H1 (cell line): ENCODE results near the gene STIMATE. TPM values are rescaled to one million over a fixed set of nuclear protein-coding genes. Genes with fewer than 3 reads are reported as not detected.

ENCODE experiments used
- CTCF ChIA-PET: fragments of 300-600 bp; sonication (Branson Sonifier 250); formaldehyde crosslinking; loops from one replicate; lab custom pipeline; 2021; ENCODE audit not compliant: partially characterized antibody; lab: Charles Lee
- POLR2A ChIA-PET: fragments of 300-600 bp; sonication (Branson Sonifier 250); formaldehyde crosslinking; loops from one replicate; lab custom pipeline; 2021; ENCODE audit warnings: inconsistent platforms; ENCODE audit not compliant: partially characterized antibody; lab: Charles Lee
- DNase-seq, 2 experiments: peaks; one replicate each; pipeline versions ENCODE4 v3.0.0 to v3.0.0-alpha.2; 2010 to 2022; ENCODE audit warnings: low spot score in 2 of 2, low read depth in 1 of 2, mixed read lengths in 1 of 2
- FAIRE-seq: peaks from 2 replicates; lab custom pipeline; 2011; peaks lifted over from hg19 to GRCh38; lab: Jason Lieb, UNC
- H2AFZ ChIP-seq: 2 replicates; pipeline ENCODE4 v1.8.1; 2012; ENCODE audit warnings: low read length, inconsistent platforms
- H2AK5ac ChIP-seq: 2 replicates; pipeline ENCODE4 v1.6.1; 2013; ENCODE audit warnings: low read depth, low read length
- H2BK120ac ChIP-seq: replicated peaks from 2 replicates; pipeline ENCODE3; 2013; ENCODE audit warnings: low read depth, low read length, inconsistent platforms
- H2BK12ac ChIP-seq: 2 replicates; pipeline ENCODE4 v1.6.1; 2013; ENCODE audit warnings: low read depth, low read length
- H2BK15ac ChIP-seq: 2 replicates; pipeline ENCODE4 v1.6.1; 2013; ENCODE audit warnings: low read length
- H2BK20ac ChIP-seq: 2 replicates; pipeline ENCODE4 v1.6.1; 2013; ENCODE audit warnings: low read length
- H2BK5ac ChIP-seq: 2 replicates; pipeline ENCODE4 v1.6.1; 2013; ENCODE audit warnings: low read depth, low read length
- H3K14ac ChIP-seq: 2 replicates; pipeline ENCODE4 v1.6.1; 2013; ENCODE audit warnings: inconsistent platforms; ENCODE audit not compliant: insufficient read length
- H3K18ac ChIP-seq: 2 replicates; pipeline ENCODE4 v1.6.1; 2013; ENCODE audit warnings: low read length; ENCODE audit errors: extremely low read depth
- H3K23ac ChIP-seq: 2 replicates; pipeline ENCODE4 v1.6.1; 2013; ENCODE audit warnings: inconsistent platforms; ENCODE audit not compliant: insufficient read length
- H3K23me2 ChIP-seq: 2 replicates; pipeline ENCODE4 v1.6.1; 2013; ENCODE audit warnings: low read depth, low read length
- H3K27ac ChIP-seq: 2 replicates; pipeline ENCODE4 v1.6.1; 2011; ENCODE audit warnings: low read depth, low read length, inconsistent platforms
- H3K27me3 ChIP-seq, 4 experiments: replicated peaks in 1 of 4; 1 replicate in 1 of 4; 2 replicates in 3 of 4; pipeline versions ENCODE4 v1.6.1 to v1.8.1; 2011 to 2013; ENCODE audit warnings: low read length in 3 of 4, mild to moderate bottlenecking in 3 of 4, inconsistent platforms in 2 of 4, mixed read lengths in 2 of 4, moderate library complexity in 1 of 4; ENCODE audit not compliant: control insufficient read depth in 3 of 4, insufficient read depth in 3 of 4; ENCODE audit errors: extremely low read depth in 1 of 4
- H3K36me3 ChIP-seq, 4 experiments: 2 replicates each; pipeline versions ENCODE4 v1.6.1 to v1.8.1; 2011 to 2013; ENCODE audit warnings: mild to moderate bottlenecking in 4 of 4, low read length in 3 of 4, moderate library complexity in 2 of 4, control low read depth in 1 of 4, inconsistent platforms in 1 of 4; ENCODE audit not compliant: insufficient read depth in 4 of 4, control insufficient read depth in 2 of 4
- H3K4ac ChIP-seq: replicated peaks from 2 replicates; pipeline ENCODE3; 2013; ENCODE audit warnings: low read length, low read depth, mixed read lengths, inconsistent platforms; ENCODE audit not compliant: insufficient read length
- H3K4me1 ChIP-seq, 4 experiments: replicated peaks in 1 of 4; 1 replicate in 1 of 4; 2 replicates in 3 of 4; pipeline versions ENCODE4 v1.6.1 to v1.8.1; 2011 to 2013; ENCODE audit warnings: low read length in 3 of 4, inconsistent platforms in 2 of 4, mixed read lengths in 1 of 4; ENCODE audit not compliant: insufficient read depth in 4 of 4, control insufficient read depth in 3 of 4
- H3K4me2 ChIP-seq, 2 experiments: 2 replicates each; pipeline versions ENCODE4 v1.6.1 to v1.8.1; 2011 to 2013; ENCODE audit warnings: low read depth in 2 of 2, low read length in 2 of 2, control low read depth in 1 of 2, inconsistent platforms in 1 of 2, mild to moderate bottlenecking in 1 of 2; ENCODE audit not compliant: insufficient read depth in 1 of 2
- H3K4me3 ChIP-seq, 4 experiments: fragments of 200-600, 300-600 bp in 1 of 4; sonication (generic), shearing (Covaris generic), sonication (Bioruptor Twin) in 1 of 4; 2 replicates each; pipeline versions ENCODE4 v1.5.1 to v1.8.1; 2011 to 2016; ENCODE audit warnings: low read length in 4 of 4, low read depth in 3 of 4, control low read depth in 2 of 4, inconsistent platforms in 2 of 4, mild to moderate bottlenecking in 2 of 4, mixed read lengths in 1 of 4, moderate library complexity in 1 of 4; ENCODE audit not compliant: insufficient read depth in 2 of 4; ENCODE audit errors: extremely low read depth in 1 of 4
- H3K56ac ChIP-seq: replicated peaks from 2 replicates; pipeline ENCODE3; 2013; ENCODE audit warnings: low read depth, mild to moderate bottlenecking, mixed read lengths, low read length, inconsistent platforms; ENCODE audit not compliant: insufficient read length
- H3K79me1 ChIP-seq: 2 replicates; pipeline ENCODE4 v1.6.1; 2013; ENCODE audit warnings: low read depth, low read length, control low read depth
- H3K79me2 ChIP-seq, 2 experiments: 2 replicates each; pipeline versions ENCODE4 v1.6.1 to v1.8.1; 2012 to 2013; ENCODE audit warnings: low read length in 2 of 2, mild to moderate bottlenecking in 2 of 2, inconsistent platforms in 1 of 2; ENCODE audit not compliant: insufficient read depth in 2 of 2, control insufficient read depth in 1 of 2
- H3K9ac ChIP-seq, 4 experiments: replicated peaks in 1 of 4; 1 replicate in 1 of 4; 2 replicates in 3 of 4; pipeline versions ENCODE4 v1.6.1 to v1.8.1; 2011 to 2013; ENCODE audit warnings: low read depth in 3 of 4, low read length in 3 of 4, control low read depth in 2 of 4, mild to moderate bottlenecking in 2 of 4, moderate library complexity in 2 of 4, inconsistent platforms in 1 of 4; ENCODE audit errors: extremely low read depth in 1 of 4
- H3K9me3 ChIP-seq, 2 experiments: 2 replicates each; pipeline versions ENCODE4 v1.6.1 to v1.8.1; 2012 to 2013; ENCODE audit warnings: mild to moderate bottlenecking in 2 of 2, moderate library complexity in 2 of 2, control low read depth in 1 of 2, inconsistent platforms in 1 of 2, low read depth in 1 of 2, low read length in 1 of 2, mixed read lengths in 1 of 2; ENCODE audit not compliant: insufficient read depth in 2 of 2
- H4K20me1 ChIP-seq, 2 experiments: replicated peaks in 1 of 2; 2 replicates each; pipeline versions ENCODE3 to v1.8.1; 2011 to 2013; ENCODE audit warnings: inconsistent platforms in 2 of 2, low read length in 2 of 2, mild to moderate bottlenecking in 1 of 2; ENCODE audit not compliant: insufficient read depth in 2 of 2, control insufficient read depth in 1 of 2
- H4K5ac ChIP-seq: 2 replicates; pipeline ENCODE4 v1.6.1; 2013; ENCODE audit warnings: low read length, low read depth, mixed read lengths, inconsistent platforms; ENCODE audit not compliant: insufficient read length
- H4K8ac ChIP-seq: 2 replicates; pipeline ENCODE4 v1.8.0; 2013; ENCODE audit warnings: mild to moderate bottlenecking, moderate library complexity, low read length, inconsistent platforms; ENCODE audit not compliant: insufficient read depth; ENCODE audit errors: extremely low read depth
- H4K91ac ChIP-seq: replicated peaks from 2 replicates; pipeline ENCODE3; 2013; ENCODE audit warnings: low read length, mixed read lengths, inconsistent platforms; ENCODE audit not compliant: insufficient read length
- BACH1 ChIP-seq: IDR thresholded peaks from 2 replicates; pipeline ENCODE4 v1.6.1; 2012; ENCODE audit warnings: low read length, improper control_type of control experiment
- BCL11A ChIP-seq, 2 experiments: IDR thresholded peaks; one replicate each; pipeline ENCODE4 v1.6.1; 2011; ENCODE audit warnings: low read depth in 2 of 2, low read length in 2 of 2, mild to moderate bottlenecking in 2 of 2
- BRCA1 ChIP-seq: IDR thresholded peaks from 2 replicates; pipeline ENCODE4 v1.6.1; 2012; ENCODE audit warnings: low read depth, low read length, improper control_type of control experiment
- CHD2 ChIP-seq: IDR thresholded peaks from 2 replicates; pipeline ENCODE4 v1.6.1; 2012; ENCODE audit warnings: low read length, improper control_type of control experiment
- CTCF ChIP-seq, 3 experiments: IDR thresholded peaks; 1 replicate in 2 of 3; 2 replicates in 1 of 3; pipeline versions ENCODE4 v1.5.1 to v1.6.1; 2011; ENCODE audit warnings: low read length in 3 of 3, mild to moderate bottlenecking in 3 of 3, inconsistent platforms in 2 of 3, low read depth in 1 of 3, moderate library complexity in 1 of 3; ENCODE audit not compliant: insufficient read depth in 1 of 3; ENCODE audit errors: control extremely low read depth in 1 of 3
- GTF2F1 ChIP-seq: IDR thresholded peaks from 2 replicates; pipeline ENCODE4 v1.6.1; 2012; ENCODE audit warnings: low read depth, low read length, improper control_type of control experiment, borderline replicate concordance
- MAFK ChIP-seq: IDR thresholded peaks from 2 replicates; pipeline ENCODE4 v1.6.1; 2012; ENCODE audit warnings: low read depth, mild to moderate bottlenecking, improper control_type of control experiment, low read length
- POLR2AphosphoS5 ChIP-seq: IDR thresholded peaks from 2 replicates; pipeline ENCODE4 v1.6.1; 2011; ENCODE audit warnings: low read depth, low read length
- RAD21 ChIP-seq, 2 experiments: IDR thresholded peaks in 1 of 2; conservative IDR thresholded peaks in 1 of 2; 2 replicates each; pipeline ENCODE4 v1.6.1; 2011; ENCODE audit warnings: low read depth in 2 of 2, low read length in 2 of 2, improper control_type of control experiment in 1 of 2, inconsistent platforms in 1 of 2, mild to moderate bottlenecking in 1 of 2, moderate library complexity in 1 of 2
- SP2 ChIP-seq: IDR thresholded peaks from 2 replicates; pipeline ENCODE4 v1.6.1; 2012; ENCODE audit warnings: mild to moderate bottlenecking, low read length, inconsistent platforms
- YY1 ChIP-seq: IDR thresholded peaks from 2 replicates; pipeline ENCODE4 v1.6.1; 2011; ENCODE audit warnings: low read depth, mild to moderate bottlenecking, low read length
- ZNF274 ChIP-seq: IDR thresholded peaks from 2 replicates; pipeline ENCODE4 v1.7.0; 2012; ENCODE audit warnings: low read length, borderline replicate concordance; ENCODE audit errors: extremely low read depth
- WGBS, 2 experiments: shearing (Covaris generic) in 1 of 2; methylation state at CpG; one replicate each; pipeline versions ENCODE4 v1.1.6 to v1.1.7; 2013 to 2015; ENCODE audit warnings: low lambda C conversion rate in 2 of 2, mixed read lengths in 2 of 2, inconsistent platforms in 1 of 2, low coverage in 1 of 2, missing lambda C conversion rate in 1 of 2; ENCODE audit not compliant: insufficient replicate concordance in 2 of 2, insufficient coverage in 1 of 2, insufficient read length in 1 of 2; ENCODE audit errors: extremely low coverage in 1 of 2, missing lambda C conversion rate in 1 of 2; 5-methylcytosine and 5-hydroxymethylcytosine counted together
- polyA plus RNA-seq, 7 experiments: library from polyadenylated mRNA; depleted of rRNA in 3 of 7; stranded (reverse) in 5 of 7; unstranded in 2 of 7; fragments of >200 nt in 5 of 7; fragments of 200-250 nt in 2 of 7; gene quantifications; 1 replicate in 5 of 7; 2 replicates in 1 of 7; 4 replicates in 1 of 7; pipeline versions ENCODE4 v1.2.1 to v1.2.3, GENCODE V29; 2011 to 2013; ENCODE audit warnings: missing spikeins in 2 of 7, mixed read lengths in 2 of 7
- total RNA-seq: library from RNA; stranded (reverse); fragmentation: NEBNext Ultra II Directional; extraction: Animal tissue kit (Norgen Biotek cat#: 25700); gene quantifications from 2 replicates; pipeline ENCODE4 v1.2.1, GENCODE V29; 2021

The STIMATE gene
- total and polyA plus RNA-seq, 2 of the 8 experiments (the other 6 are each of a cell fraction or from before 2014, with no cell fraction given): 17.5 to 22.1 TPM

- no peak overlapping the region for H3K9ac ChIP-seq
- no peak overlapping the region for H4K8ac ChIP-seq
- H3K27me3 ChIP-seq: no peaks in the 10 kb centered on the region
- POLR2A ChIA-PET: interaction anchor here (1.8 kb wide), 1 partner anchor 19 kb away, joined by 5 read pairs; no protein-coding TSS in a partner anchor
- H3K23ac ChIP-seq: no peak overlapping the region
- no peak overlapping the region for H3K27ac ChIP-seq
- no peak overlapping the region for H2BK15ac ChIP-seq
- H3K79me1 ChIP-seq: no peaks in the 10 kb centered on the region
- no peak overlapping the region for H4K5ac ChIP-seq
- 87% methylated on average over 5 of the region's 5 CpGs; no CpG with 5 or more reads in 1 of the 2 experiments for WGBS, 2 experiments
- H3K4me1 ChIP-seq: no peaks in the 10 kb centered on the region
- CTCF ChIA-PET: interaction anchor here (1.4 to 3.9 kb wide), 4 partner anchors 8 to 19 kb away, joined by 3 to 43 read pairs (median 7); partner anchors contain the start of gene ITIH3
- H3K9me3 ChIP-seq: no peaks in the 10 kb centered on the region
- TF ChIP-seq MAFK (no peak), BCL11A (IDR thresholded peaks at IDR 0.05; ENCODE audit: low read depth in 2 of 2, low read length in 2 of 2) (no peak), CTCF (IDR thresholded peaks at IDR 0.05; ENCODE audit: control extremely low read depth in 1 of 3, insufficient read depth in 1 of 3, low read depth in 1 of 3, low read length in 3 of 3) (no peak), CHD2 (no peak), POLR2AphosphoS5 (no peak), GTF2F1 (no peak), BRCA1 (no peak), ZNF274 (no peak), YY1 (no peak), BACH1 (no peak), SP2 (no peak), RAD21 (IDR thresholded peaks at IDR 0.05 in 1 of 2, conservative IDR thresholded peaks at IDR 0.05 in 1 of 2; ENCODE audit: low read depth in 2 of 2, low read length in 2 of 2) (no peak)
- no peak overlapping the region for H4K91ac ChIP-seq
- DNase-seq: no peak
- H2BK20ac ChIP-seq: no peak overlapping the region
- H3K79me2 ChIP-seq: no peaks in the 10 kb centered on the region
- peaks cover 0 to 2% of the 10 kb centered on the region in 2 experiments for H4K20me1 ChIP-seq
- no peak overlapping the region for H2AFZ ChIP-seq
- no peak overlapping the region for H3K4me3 ChIP-seq
- H3K23me2 ChIP-seq: no peaks in the 10 kb centered on the region
- no peak overlapping the region for H2BK120ac ChIP-seq
- no peaks in the 10 kb centered on the region for H3K36me3 ChIP-seq
- H2BK5ac ChIP-seq: no peak overlapping the region
- H2AK5ac ChIP-seq: no peak overlapping the region
- FAIRE-seq: no peak
- no peak overlapping the region for H3K18ac ChIP-seq
- no peak overlapping the region for H2BK12ac ChIP-seq
- no peak overlapping the region for H3K14ac ChIP-seq
- no peak overlapping the region for H3K4ac ChIP-seq
- H3K56ac ChIP-seq: no peak overlapping the region
- H3K4me2 ChIP-seq: no peak overlapping the region
Observed at GRCh38 chr3:52801839-52802238, 95.5 kb downstream of the STIMATE start.
